D721Med (cell line): ENCODE data around the gene RUNX1.

ENCODE experiments used
- DNase-seq: peaks from one replicate; pipeline ENCODE4 v3.0.0; 2011; ENCODE audit warnings: low spot score; ENCODE audit not compliant: insufficient read length
- FAIRE-seq: peaks from 2 replicates; lab custom pipeline; 2011; peaks lifted over from hg19 to GRCh38; lab: Jason Lieb, UNC
- TF ChIP-seq, protein P1 (sequence below): IDR thresholded peaks from 2 replicates; pipeline ENCODE4 v1.5.1; 2012; ENCODE audit warnings: mild to moderate bottlenecking, control low read depth; ENCODE audit not compliant: insufficient read depth; ENCODE audit errors: missing control alignments

RUNX1 gene

GRCh38 chr21:34754690-34755647 is 294.1 kb downstream of the RUNX1 start:
- FAIRE-seq (no peak), DNase-seq (no peak)
- TF ChIP-seq, protein P1, sequence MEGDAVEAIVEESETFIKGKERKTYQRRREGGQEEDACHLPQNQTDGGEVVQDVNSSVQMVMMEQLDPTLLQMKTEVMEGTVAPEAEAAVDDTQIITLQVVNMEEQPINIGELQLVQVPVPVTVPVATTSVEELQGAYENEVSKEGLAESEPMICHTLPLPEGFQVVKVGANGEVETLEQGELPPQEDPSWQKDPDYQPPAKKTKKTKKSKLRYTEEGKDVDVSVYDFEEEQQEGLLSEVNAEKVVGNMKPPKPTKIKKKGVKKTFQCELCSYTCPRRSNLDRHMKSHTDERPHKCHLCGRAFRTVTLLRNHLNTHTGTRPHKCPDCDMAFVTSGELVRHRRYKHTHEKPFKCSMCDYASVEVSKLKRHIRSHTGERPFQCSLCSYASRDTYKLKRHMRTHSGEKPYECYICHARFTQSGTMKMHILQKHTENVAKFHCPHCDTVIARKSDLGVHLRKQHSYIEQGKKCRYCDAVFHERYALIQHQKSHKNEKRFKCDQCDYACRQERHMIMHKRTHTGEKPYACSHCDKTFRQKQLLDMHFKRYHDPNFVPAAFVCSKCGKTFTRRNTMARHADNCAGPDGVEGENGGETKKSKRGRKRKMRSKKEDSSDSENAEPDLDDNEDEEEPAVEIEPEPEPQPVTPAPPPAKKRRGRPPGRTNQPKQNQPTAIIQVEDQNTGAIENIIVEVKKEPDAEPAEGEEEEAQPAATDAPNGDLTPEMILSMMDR = no peak

GRCh38 chr21:34748862-34749261 is 300.2 kb downstream of the RUNX1 start:
- FAIRE-seq (no peak), DNase-seq (no peak)
- TF ChIP-seq, protein P1 = no peak

GRCh38 chr21:34745557-34746255 is 303.4 kb downstream of the RUNX1 start:
- TF ChIP-seq, protein P1 = peak; percentile 55
- DNase-seq = no peak
- FAIRE-seq = no peak

DNA sequence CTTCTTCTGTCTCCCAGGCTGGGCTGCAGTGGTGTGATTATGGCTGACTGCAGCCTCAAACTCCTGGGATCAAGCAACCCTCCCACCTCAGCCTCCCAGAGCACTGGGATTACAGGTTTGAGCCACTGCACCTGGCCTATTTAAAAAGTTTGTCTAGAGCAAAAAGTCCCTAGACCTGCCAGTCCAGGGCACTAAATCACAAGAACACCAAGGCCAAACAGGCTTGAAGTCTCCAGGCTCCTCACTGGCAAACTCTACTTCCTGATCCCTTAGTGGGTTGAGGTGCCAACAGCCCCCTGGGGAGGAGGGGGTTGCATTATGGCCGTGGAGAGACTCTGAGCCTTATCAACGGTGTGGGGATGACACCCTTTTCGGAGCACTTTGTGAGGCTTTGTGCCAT is 304.3 kb downstream of the RUNX1 start:
- DNase-seq = no peak
- no peak for FAIRE-seq
- TF ChIP-seq, protein P1 = no peak

GRCh38 chr21:34743831-34744230 is 305.3 kb downstream of the RUNX1 start:
- FAIRE-seq = no peak
- TF ChIP-seq, protein P1 = no peak
- DNase-seq = no peak

DNA sequence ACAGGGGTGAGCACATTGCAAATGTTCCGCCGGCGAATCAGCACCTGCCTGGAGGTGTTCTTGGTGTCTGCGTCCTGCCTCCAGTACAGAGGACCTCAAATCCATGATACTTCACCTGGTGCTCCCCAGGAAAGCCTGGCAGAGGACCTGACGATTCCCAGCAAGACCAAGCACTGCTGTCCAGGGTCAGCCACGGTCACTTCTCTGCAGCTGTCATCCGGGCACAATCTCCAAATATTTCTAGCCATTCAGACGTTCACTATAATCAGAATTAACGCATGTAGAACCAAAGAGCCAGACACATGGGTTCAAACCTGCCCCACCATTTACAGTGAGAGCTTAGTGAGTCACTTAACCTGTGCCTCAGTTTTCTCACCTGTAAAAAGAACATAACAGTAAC is 305.8 kb downstream of the RUNX1 start:
- FAIRE-seq (no peak), DNase-seq (no peak)
- TF ChIP-seq, protein P1 = no peak
